Upper lobe of left lung (tissue), 4 donors: Measurements from ENCODE around the gene PFKP.

ENCODE experiments used
- CTCF ChIP-seq, 6 experiments: fragments of 450-650 bp in 4 of 6; fragments of 200-600 bp in 2 of 6; sonication (generic) in 2 of 6; IDR thresholded peaks; one replicate each; pipeline ENCODE4 v1.5.1; 2016 to 2019; ENCODE audit warnings: antibody characterized with exemption in 6 of 6
- EP300 ChIP-seq, 4 donors: sonication (generic); formaldehyde crosslinking; IDR thresholded peaks; one replicate each; pipeline ENCODE4 v1.5.1; 2017; ENCODE audit warnings: antibody characterized with exemption in 4 of 4, control low read depth in 2 of 4
- POLR2A ChIP-seq, 4 donors: fragments of 450-650 bp; IDR thresholded peaks; one replicate each; pipeline ENCODE4 v1.5.1; 2016 to 2017; ENCODE audit warnings: antibody characterized with exemption in 4 of 4, mild to moderate bottlenecking in 2 of 4

- TF ChIP-seq CTCF (IDR thresholded peaks at IDR 0.05): no peak
- TF ChIP-seq POLR2A (IDR thresholded peaks at IDR 0.05): no peak
- TF ChIP-seq EP300 (IDR thresholded peaks at IDR 0.05): no peak
These were observed 75.0 kb downstream of the PFKP start for GRCh38 chr10:3142146-3142875.
